Measurements from ENCODE around the gene ACSF3.

Gene ACSF3

DNA sequence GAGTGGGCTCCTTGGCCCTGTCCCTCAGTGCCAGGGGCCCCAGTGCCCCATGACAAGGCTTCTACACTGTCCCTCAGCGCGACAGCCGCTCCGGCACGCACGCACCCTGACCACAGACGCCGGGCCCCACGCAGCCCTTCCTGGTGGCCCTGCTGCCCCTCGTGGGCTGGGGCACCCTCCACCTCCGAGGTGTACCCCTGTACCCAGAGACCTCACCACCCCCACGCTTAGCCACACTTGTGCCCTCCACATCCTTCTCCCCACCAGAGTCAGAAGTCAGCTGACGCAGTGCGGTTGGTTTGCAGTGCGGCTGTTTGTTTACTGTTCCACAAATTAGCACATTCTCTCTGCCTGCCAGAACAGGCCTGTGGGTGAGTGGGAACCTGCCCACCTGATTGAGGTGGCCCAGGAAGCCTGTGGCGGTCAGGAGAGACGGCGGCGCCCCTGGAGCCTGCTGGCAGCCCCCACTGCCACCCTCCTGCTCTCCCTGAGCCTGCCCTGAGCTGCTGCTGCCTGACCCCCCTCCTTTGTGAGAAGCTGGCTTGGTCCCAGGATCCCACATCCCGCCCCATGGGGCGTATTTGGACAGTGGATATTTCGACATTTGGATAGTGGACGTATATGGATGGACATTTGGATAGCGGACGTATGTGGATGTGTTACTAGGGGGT lies 39.9 kb downstream of the ACSF3 start:
- Histone ChIP-seq H3K4me3 (ENCODE audit: extremely low read depth, insufficient read depth, low read length, poor library complexity, severe bottlenecking) (no peak overlapping the region), H3K4me1 (ENCODE audit: control insufficient read depth, insufficient read depth, low read length, poor library complexity, severe bottlenecking) (no peaks in the 10 kb centered on the region), H3K27ac (ENCODE audit: low read depth, low read length, severe bottlenecking) (no peak overlapping the region), H3K9me3 (ENCODE audit: control insufficient read depth, low read length) (no peaks in the 10 kb centered on the region), H3K36me3 (ENCODE audit: control insufficient read depth, insufficient read depth, low read length) (peaks cover 58% of the 10 kb centered on the region)
- 89 to 97% methylated on average over 17 to 25 of the region's 25 CpGs for WGBS, 2 experiments (ENCODE audit: insufficient coverage in 2 of 2)

- Histone ChIP-seq H3K9me3 (ENCODE audit: control insufficient read depth, low read length) (no peaks in the 10 kb centered on the region), H3K27ac (ENCODE audit: low read depth, low read length, severe bottlenecking) (no peak overlapping the region), H3K4me1 (ENCODE audit: control insufficient read depth, insufficient read depth, low read length, poor library complexity, severe bottlenecking) (no peaks in the 10 kb centered on the region), H3K4me3 (ENCODE audit: extremely low read depth, insufficient read depth, low read length, poor library complexity, severe bottlenecking) (no peak overlapping the region), H3K36me3 (ENCODE audit: control insufficient read depth, insufficient read depth, low read length) (peaks cover 53% of the 10 kb centered on the region)
- 95 to 99% methylated on average over 13 to 14 of the region's 20 CpGs for WGBS, 2 experiments (ENCODE audit: insufficient coverage in 2 of 2)
These were observed 40.6 kb downstream of the ACSF3 start for GRCh38 chr16:89134269-89134668.

GRCh38 chr16:89135166-89135565 lies 41.5 kb downstream of the ACSF3 start:
- peaks cover 53% of the 10 kb centered on the region for H3K36me3 ChIP-seq (ENCODE audit: control insufficient read depth, insufficient read depth, low read length)
- 89 to 96% methylated on average over 8 to 11 of the region's 11 CpGs for WGBS, 2 experiments (ENCODE audit: insufficient coverage in 2 of 2)
- H3K27ac ChIP-seq (ENCODE audit: low read depth, low read length, severe bottlenecking): no peak overlapping the region
- H3K4me3 ChIP-seq (ENCODE audit: extremely low read depth, insufficient read depth, low read length, poor library complexity, severe bottlenecking): no peak overlapping the region
- H3K4me1 ChIP-seq (ENCODE audit: control insufficient read depth, insufficient read depth, low read length, poor library complexity, severe bottlenecking): no peaks in the 10 kb centered on the region
- no peaks in the 10 kb centered on the region for H3K9me3 ChIP-seq (ENCODE audit: control insufficient read depth, low read length)

- no peaks in the 10 kb centered on the region for H3K4me1 ChIP-seq (ENCODE audit: control insufficient read depth, insufficient read depth, low read length, poor library complexity, severe bottlenecking)
- H3K36me3 ChIP-seq (ENCODE audit: control insufficient read depth, insufficient read depth, low read length): peaks cover 57% of the 10 kb centered on the region
- H3K27ac ChIP-seq (ENCODE audit: low read depth, low read length, severe bottlenecking): no peak overlapping the region
- no peaks in the 10 kb centered on the region for H3K9me3 ChIP-seq (ENCODE audit: control insufficient read depth, low read length)
- WGBS, 2 experiments (ENCODE audit: insufficient coverage in 2 of 2): 91 to 96% methylated on average over 30 to 31 of the region's 35 CpGs
- no peak overlapping the region for H3K4me3 ChIP-seq (ENCODE audit: extremely low read depth, insufficient read depth, low read length, poor library complexity, severe bottlenecking)
These were observed 42.5 kb downstream of the ACSF3 start for GRCh38 chr16:89135971-89136765.

GRCh38 chr16:89136931-89137330 lies 43.3 kb downstream of the ACSF3 start:
- 89 to 95% methylated on average over 15 to 17 of the region's 17 CpGs for WGBS, 2 experiments (ENCODE audit: insufficient coverage in 2 of 2)
- H3K4me1 ChIP-seq (ENCODE audit: control insufficient read depth, insufficient read depth, low read length, poor library complexity, severe bottlenecking): no peaks in the 10 kb centered on the region
- H3K4me3 ChIP-seq (ENCODE audit: extremely low read depth, insufficient read depth, low read length, poor library complexity, severe bottlenecking): no peak overlapping the region
- peaks cover 60% of the 10 kb centered on the region for H3K36me3 ChIP-seq (ENCODE audit: control insufficient read depth, insufficient read depth, low read length)
- H3K27ac ChIP-seq (ENCODE audit: low read depth, low read length, severe bottlenecking): no peak overlapping the region
- no peaks in the 10 kb centered on the region for H3K9me3 ChIP-seq (ENCODE audit: control insufficient read depth, low read length)

DNA sequence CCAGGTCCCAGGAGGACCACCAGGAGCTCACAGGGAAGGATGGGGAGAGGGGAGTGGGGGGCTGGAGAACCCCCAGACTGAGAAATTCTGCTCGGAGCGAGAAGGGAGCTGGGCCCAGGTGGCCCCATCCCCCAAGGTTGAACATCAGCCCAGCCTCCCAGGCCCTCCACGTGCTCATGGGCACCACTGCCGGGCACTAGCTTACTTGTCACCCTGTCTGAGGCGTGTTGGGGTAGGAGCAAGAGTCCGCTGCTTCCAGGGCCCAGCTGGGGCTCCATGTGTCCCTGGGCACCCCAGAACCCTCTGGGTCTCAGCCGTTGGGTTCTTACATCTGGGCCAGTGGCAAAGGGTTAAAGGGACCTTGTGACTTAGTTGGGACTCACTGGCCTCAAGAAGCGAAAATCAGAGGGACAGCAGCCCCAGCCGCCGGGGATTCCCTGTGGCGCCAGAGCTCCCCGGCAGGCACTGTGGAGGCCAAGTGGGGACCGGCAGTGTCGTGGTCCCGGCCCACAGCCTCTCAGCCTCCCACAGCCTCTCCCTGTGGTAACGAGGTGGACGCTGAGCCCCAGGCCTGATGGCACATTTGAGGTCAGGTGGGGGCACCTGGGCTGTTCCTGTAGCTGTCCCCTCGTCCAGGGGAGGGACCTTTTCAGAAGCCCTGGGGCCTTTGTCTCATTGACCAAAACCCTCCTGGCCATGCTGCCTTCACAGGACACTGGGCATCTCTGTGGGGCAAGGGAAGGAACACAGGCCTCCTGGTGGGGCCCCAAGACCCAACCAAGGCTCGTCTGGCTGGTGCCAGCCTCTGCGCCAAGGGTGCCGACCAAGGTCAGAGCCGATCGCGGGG lies 44.2 kb downstream of the ACSF3 start:
- Histone ChIP-seq H3K9me3 (ENCODE audit: control insufficient read depth, low read length) (no peaks in the 10 kb centered on the region), H3K4me1 (ENCODE audit: control insufficient read depth, insufficient read depth, low read length, poor library complexity, severe bottlenecking) (no peaks in the 10 kb centered on the region), H3K36me3 (ENCODE audit: control insufficient read depth, insufficient read depth, low read length) (peaks cover 65% of the 10 kb centered on the region), H3K4me3 (ENCODE audit: extremely low read depth, insufficient read depth, low read length, poor library complexity, severe bottlenecking) (no peak overlapping the region), H3K27ac (ENCODE audit: low read depth, low read length, severe bottlenecking) (no peak overlapping the region)
- 91 to 96% methylated on average over 23 to 24 of the region's 24 CpGs for WGBS, 2 experiments (ENCODE audit: insufficient coverage in 2 of 2)

GRCh38 chr16:89138513-89138795 lies 44.8 kb downstream of the ACSF3 start:
- 91 to 92% methylated on average over 4 to 7 of the region's 7 CpGs for WGBS, 2 experiments (ENCODE audit: insufficient coverage in 2 of 2)
- Histone ChIP-seq H3K4me1 (ENCODE audit: control insufficient read depth, insufficient read depth, low read length, poor library complexity, severe bottlenecking) (no peaks in the 10 kb centered on the region), H3K27ac (ENCODE audit: low read depth, low read length, severe bottlenecking) (no peak overlapping the region), H3K9me3 (ENCODE audit: control insufficient read depth, low read length) (no peaks in the 10 kb centered on the region), H3K36me3 (ENCODE audit: control insufficient read depth, insufficient read depth, low read length) (peaks cover 59% of the 10 kb centered on the region), H3K4me3 (ENCODE audit: extremely low read depth, insufficient read depth, low read length, poor library complexity, severe bottlenecking) (no peak overlapping the region)

GRCh38 chr16:89138843-89139520 lies 45.3 kb downstream of the ACSF3 start:
- H3K36me3 ChIP-seq (ENCODE audit: control insufficient read depth, insufficient read depth, low read length): peaks cover 54% of the 10 kb centered on the region
- H3K4me3 ChIP-seq (ENCODE audit: extremely low read depth, insufficient read depth, low read length, poor library complexity, severe bottlenecking): no peak overlapping the region
- H3K9me3 ChIP-seq (ENCODE audit: control insufficient read depth, low read length): no peaks in the 10 kb centered on the region
- no peaks in the 10 kb centered on the region for H3K4me1 ChIP-seq (ENCODE audit: control insufficient read depth, insufficient read depth, low read length, poor library complexity, severe bottlenecking)
- H3K27ac ChIP-seq (ENCODE audit: low read depth, low read length, severe bottlenecking): no peak overlapping the region
- 92 to 95% methylated on average over 29 of the region's 30 CpGs for WGBS, 2 experiments (ENCODE audit: insufficient coverage in 2 of 2)

- Histone ChIP-seq H3K27ac (ENCODE audit: low read depth, low read length, severe bottlenecking) (no peak overlapping the region), H3K4me3 (ENCODE audit: extremely low read depth, insufficient read depth, low read length, poor library complexity, severe bottlenecking) (no peak overlapping the region), H3K4me1 (ENCODE audit: control insufficient read depth, insufficient read depth, low read length, poor library complexity, severe bottlenecking) (no peaks in the 10 kb centered on the region), H3K9me3 (ENCODE audit: control insufficient read depth, low read length) (no peaks in the 10 kb centered on the region), H3K36me3 (ENCODE audit: control insufficient read depth, insufficient read depth, low read length) (peaks cover 49% of the 10 kb centered on the region)
- WGBS, 2 experiments (ENCODE audit: insufficient coverage in 2 of 2): 98% methylated on average over 9 to 12 of the region's 12 CpGs
These were observed 46.3 kb downstream of the ACSF3 start for GRCh38 chr16:89139907-89140361.

DNA sequence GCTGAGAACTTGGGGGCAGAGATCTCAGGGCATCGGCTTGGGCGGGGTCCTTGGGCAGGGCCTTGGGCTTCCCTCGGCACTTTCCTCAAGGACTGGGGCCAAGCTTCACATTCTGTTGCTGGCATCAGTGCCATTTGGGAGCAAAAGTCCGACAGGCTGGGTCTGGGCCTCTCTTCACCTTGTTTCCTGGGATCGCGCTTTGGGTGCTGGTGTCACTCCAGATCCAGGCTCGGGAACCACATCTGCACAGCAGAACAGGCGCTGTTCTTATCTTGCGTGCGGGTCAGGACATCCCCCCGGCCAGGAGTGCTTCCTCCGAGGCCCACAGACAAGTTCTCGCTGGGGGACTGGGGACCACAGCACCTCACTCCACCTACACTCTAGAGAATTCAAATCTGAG lies 46.7 kb downstream of the ACSF3 start:
- 95% methylated on average over 10 of the region's 13 CpGs for WGBS, 2 experiments (ENCODE audit: insufficient coverage in 2 of 2)
- peaks cover 49% of the 10 kb centered on the region for H3K36me3 ChIP-seq (ENCODE audit: control insufficient read depth, insufficient read depth, low read length)
- no peaks in the 10 kb centered on the region for H3K9me3 ChIP-seq (ENCODE audit: control insufficient read depth, low read length)
- H3K4me1 ChIP-seq (ENCODE audit: control insufficient read depth, insufficient read depth, low read length, poor library complexity, severe bottlenecking): no peaks in the 10 kb centered on the region
- no peak overlapping the region for H3K4me3 ChIP-seq (ENCODE audit: extremely low read depth, insufficient read depth, low read length, poor library complexity, severe bottlenecking)
- H3K27ac ChIP-seq (ENCODE audit: low read depth, low read length, severe bottlenecking): no peak overlapping the region

Data from mesodermal cell (in vitro differentiated cells).